NCI-H1436 (cell line): ENCODE data around the gene ADGRG1.

Experiments
- DNase-seq: peaks from one replicate; lab custom pipeline; 2025; lab: John Stamatoyannopoulos, UW

ADGRG1 gene

GRCh38 chr16:57606147-57606846 is 22.1 kb upstream of the ADGRG1 start:
- DNase-seq, result no peak

GRCh38 chr16:57606847-57607501 is 21.5 kb upstream of the ADGRG1 start:
- DNase-seq, result no peak

GRCh38 chr16:57607676-57608461 is 20.6 kb upstream of the ADGRG1 start:
- no peak for DNase-seq

GRCh38 chr16:57608462-57609113 is 19.8 kb upstream of the ADGRG1 start:
- no peak for DNase-seq

- peak; percentile 10 for DNase-seq
Measured at GRCh38 chr16:57609541-57610401, 18.7 kb upstream of the ADGRG1 start.

GRCh38 chr16:57610611-57611010 is 17.8 kb upstream of the ADGRG1 start:
- DNase-seq, result no peak

- DNase-seq, result no peak
Measured at GRCh38 chr16:57611181-57611580, 17.2 kb upstream of the ADGRG1 start.

GRCh38 chr16:57611706-57612105 is 16.7 kb upstream of the ADGRG1 start:
- no peak for DNase-seq

- no peak for DNase-seq
Measured at GRCh38 chr16:57612494-57612893, 15.9 kb upstream of the ADGRG1 start.

GRCh38 chr16:57613514-57613913 is 14.9 kb upstream of the ADGRG1 start:
- no peak for DNase-seq

GRCh38 chr16:57614536-57614935 is 13.9 kb upstream of the ADGRG1 start:
- no peak for DNase-seq

- no peak for DNase-seq
Measured at GRCh38 chr16:57614944-57615343, 13.5 kb upstream of the ADGRG1 start.

GRCh38 chr16:57615813-57616212 is 12.6 kb upstream of the ADGRG1 start:
- no peak for DNase-seq

- DNase-seq, result no peak
Measured at GRCh38 chr16:57616241-57616640, 12.2 kb upstream of the ADGRG1 start.

- no peak for DNase-seq
Measured at GRCh38 chr16:57616876-57617275, 11.6 kb upstream of the ADGRG1 start.

GRCh38 chr16:57617604-57618111 is 10.8 kb upstream of the ADGRG1 start:
- no peak for DNase-seq

- no peak for DNase-seq
Measured at GRCh38 chr16:57618296-57619132, 9.9 kb upstream of the ADGRG1 start.

- DNase-seq, result no peak
Measured at GRCh38 chr16:57619133-57619605, 9.3 kb upstream of the ADGRG1 start.

GRCh38 chr16:57619606-57620334 is 8.7 kb upstream of the ADGRG1 start:
- peak; percentile 12 for DNase-seq
